CD4-positive, alpha-beta T cell treated with Interleukin-15 for 1 hour (primary cell): ENCODE measurements around the gene C16orf54.
"Not testable (repeated sequence)": the region's sequence is repeated elsewhere in the genome, so short reads cannot be mapped to it uniquely, and the experiment has no call there.

Experiments used
- DNase-seq: peaks from one replicate; pipeline ENCODE4 v3.0.0-alpha.2; 2020

C16orf54 gene

GRCh38 chr16:29766571-29766970 is 20.8 kb upstream of the C16orf54 start:
- no peak for DNase-seq

- DNase-seq: no peak
Measured at GRCh38 chr16:29765167-29766032, 19.6 kb upstream of the C16orf54 start.

- no peak for DNase-seq
Measured at GRCh38 chr16:29763326-29763725, 17.5 kb upstream of the C16orf54 start.

GRCh38 chr16:29761882-29762281 is 16.1 kb upstream of the C16orf54 start:
- no peak for DNase-seq

GRCh38 chr16:29761280-29761651 is 15.5 kb upstream of the C16orf54 start:
- DNase-seq: not testable (repeated sequence)

- no peak for DNase-seq
Measured at GRCh38 chr16:29760567-29761279, 14.9 kb upstream of the C16orf54 start.

- no peak for DNase-seq
Measured at GRCh38 chr16:29757950-29758466, 12.2 kb upstream of the C16orf54 start.

GRCh38 chr16:29757086-29757485 is 11.3 kb upstream of the C16orf54 start:
- not testable (repeated sequence) for DNase-seq

- peak; percentile 49 for DNase-seq
Measured at GRCh38 chr16:29756654-29757053, 10.9 kb upstream of the C16orf54 start.

- no peak for DNase-seq
Measured at GRCh38 chr16:29753516-29753915, 7.7 kb upstream of the C16orf54 start.

- not testable (repeated sequence) for DNase-seq
Measured at GRCh38 chr16:29748760-29749149, 3.0 kb upstream of the C16orf54 start.

- DNase-seq: no peak
Measured at GRCh38 chr16:29747947-29748759, 2.4 kb upstream of the C16orf54 start.

GRCh38 chr16:29746518-29746917 is 728 bp upstream of the C16orf54 start:
- peak; percentile 37 for DNase-seq

- DNase-seq: peak; percentile 76
Measured at GRCh38 chr16:29745121-29745852, 503 bp downstream of the C16orf54 start.

- DNase-seq: peak; percentile 32
Measured at GRCh38 chr16:29744541-29745101, 1.2 kb downstream of the C16orf54 start.

GRCh38 chr16:29743827-29744531 is 1.8 kb downstream of the C16orf54 start:
- DNase-seq: peak; percentile 69

GRCh38 chr16:29743475-29743826 is 2.3 kb downstream of the C16orf54 start:
- DNase-seq: no peak

- no peak for DNase-seq
Measured at GRCh38 chr16:29742683-29743275, 3.0 kb downstream of the C16orf54 start.

- not testable (repeated sequence) for DNase-seq
Measured at GRCh38 chr16:29740630-29741015, 5.2 kb downstream of the C16orf54 start.

GRCh38 chr16:29739927-29740629 is 5.7 kb downstream of the C16orf54 start:
- not testable (repeated sequence) for DNase-seq
